Activated CD4-positive, alpha-beta T cell treated with anti-CD3 and anti-CD28 coated beads, Interleukin-2, amount 50 U/mL, for 48 hours (primary cell): ENCODE measurements around the gene IL1B.
A peak's percentile ranks its signal among the peaks of the same experiment; 100 is the strongest.

Experiments used
- DNase-seq, 2 experiments: peaks; one replicate each; pipeline ENCODE4 v3.0.0-alpha.2; 2020

The IL1B gene

GRCh38 chr2:112829101-112829960 lies 7.2 kb downstream of the IL1B start:
- no peak for DNase-seq

- no peak for DNase-seq
These were observed 8.3 kb downstream of the IL1B start for GRCh38 chr2:112828251-112828691.

GRCh38 chr2:112827604-112828185 lies 8.9 kb downstream of the IL1B start:
- no peak for DNase-seq

- no peak for DNase-seq
These were observed 9.6 kb downstream of the IL1B start for GRCh38 chr2:112827009-112827408.

GRCh38 chr2:112825706-112826105 lies 10.9 kb downstream of the IL1B start:
- DNase-seq: no peak

- no peak for DNase-seq
These were observed 11.9 kb downstream of the IL1B start for GRCh38 chr2:112824694-112825085.

GRCh38 chr2:112821682-112822081 lies 14.9 kb downstream of the IL1B start:
- peak in 1 of 2 experiments; percentile 31 for DNase-seq

GRCh38 chr2:112821142-112821541 lies 15.4 kb downstream of the IL1B start:
- DNase-seq: peak; percentile 50 to 63

GRCh38 chr2:112820343-112820742 lies 16.2 kb downstream of the IL1B start:
- DNase-seq: no peak

- no peak for DNase-seq
These were observed 17.5 kb downstream of the IL1B start for GRCh38 chr2:112819081-112819480.

GRCh38 chr2:112818094-112818902 lies 18.3 kb downstream of the IL1B start:
- no peak for DNase-seq

GRCh38 chr2:112817082-112817689 lies 19.4 kb downstream of the IL1B start:
- no peak for DNase-seq

GRCh38 chr2:112814278-112814677 lies 22.3 kb downstream of the IL1B start:
- DNase-seq: no peak

- DNase-seq: no peak
These were observed 23.2 kb downstream of the IL1B start for GRCh38 chr2:112813280-112813966.

- DNase-seq: no peak
These were observed 24.0 kb downstream of the IL1B start for GRCh38 chr2:112812318-112813267.

GRCh38 chr2:112811841-112812306 lies 24.7 kb downstream of the IL1B start:
- DNase-seq: peak; percentile 27 to 45

- DNase-seq: no peak
These were observed 25.2 kb downstream of the IL1B start for GRCh38 chr2:112811276-112811831.

GRCh38 chr2:112809112-112809511 lies 27.5 kb downstream of the IL1B start:
- no peak for DNase-seq

GRCh38 chr2:112807233-112807807 lies 29.3 kb downstream of the IL1B start:
- DNase-seq: no peak

GRCh38 chr2:112805542-112805941 lies 31.0 kb downstream of the IL1B start:
- no peak for DNase-seq
